ENCODE results near the gene GAN.

The GAN gene

GRCh38 chr16:81429045-81429521 lies 114.3 kb downstream of the GAN start:
- FAIRE-seq (no peak), DNase-seq (ENCODE audit: insufficient read length, low spot score) (no peak)
- peak; percentile 26 for TF ChIP-seq CTCF (IDR thresholded peaks at IDR 0.05; ENCODE audit: insufficient read depth, missing control alignments)

GRCh38 chr16:81431554-81432353 lies 117.0 kb downstream of the GAN start:
- no peak for TF ChIP-seq CTCF (IDR thresholded peaks at IDR 0.05; ENCODE audit: insufficient read depth, missing control alignments)
- FAIRE-seq, result no peak
- DNase-seq (ENCODE audit: insufficient read length, low spot score), result no peak

- DNase-seq (ENCODE audit: insufficient read length, low spot score), result no peak
- no peak for TF ChIP-seq CTCF (IDR thresholded peaks at IDR 0.05; ENCODE audit: insufficient read depth, missing control alignments)
- FAIRE-seq, result no peak
Measured at GRCh38 chr16:81432937-81433557, 118.3 kb downstream of the GAN start.

GRCh38 chr16:81435103-81435502 lies 120.3 kb downstream of the GAN start:
- FAIRE-seq, result no peak
- TF ChIP-seq CTCF (IDR thresholded peaks at IDR 0.05; ENCODE audit: insufficient read depth, missing control alignments), result no peak

GRCh38 chr16:81435567-81435966 lies 120.8 kb downstream of the GAN start:
- TF ChIP-seq CTCF (IDR thresholded peaks at IDR 0.05; ENCODE audit: insufficient read depth, missing control alignments), result no peak
- FAIRE-seq (no peak), DNase-seq (ENCODE audit: insufficient read length, low spot score) (no peak)

More at GRCh38 chr16:81435103-81435502, 120.3 kb downstream of the GAN start:
- DNase-seq (ENCODE audit: insufficient read length, low spot score), result no peak

GRCh38 chr16:81436386-81436785 lies 121.6 kb downstream of the GAN start:
- no peak for FAIRE-seq
- DNase-seq (ENCODE audit: insufficient read length, low spot score), result no peak
- no peak for TF ChIP-seq CTCF (IDR thresholded peaks at IDR 0.05; ENCODE audit: insufficient read depth, missing control alignments)

- no peak for TF ChIP-seq CTCF (IDR thresholded peaks at IDR 0.05; ENCODE audit: insufficient read depth, missing control alignments)
- DNase-seq (ENCODE audit: insufficient read length, low spot score) (no peak), FAIRE-seq (no peak)
Measured at GRCh38 chr16:81437865-81438264, 123.1 kb downstream of the GAN start.
